MM.1S (cell line): ENCODE data around the gene CLPTM1L.

ENCODE experiments used
- DNase-seq: peaks from one replicate; pipeline ENCODE4 v3.0.0-alpha.2; 2015
- H2AFZ ChIP-seq: fragments of 300-600 bp; sonication (generic); 2 replicates; pipeline ENCODE4 v1.6.0; 2016; ENCODE audit warnings: antibody characterized with exemption, low read length
- H3F3A ChIP-seq: fragments of 300-600 bp; sonication (generic); 2 replicates; pipeline ENCODE4 v1.6.1; 2016; ENCODE audit warnings: mild to moderate bottlenecking, antibody characterized with exemption, low read length, moderate library complexity, mixed read lengths; ENCODE audit not compliant: insufficient read depth
- H3K27ac ChIP-seq: fragments of 300-600 bp; sonication (generic); 2 replicates; pipeline ENCODE4 v1.5.1; 2016; ENCODE audit warnings: mild to moderate bottlenecking, low read length
- H3K27me3 ChIP-seq: fragments of 300-600 bp; sonication (generic); replicated peaks from 2 replicates; pipeline ENCODE4 v1.6.0; 2016; ENCODE audit warnings: low read length; ENCODE audit not compliant: insufficient read depth
- H3K36me3 ChIP-seq: fragments of 300-600 bp; sonication (generic); replicated peaks from 2 replicates; pipeline ENCODE4 v1.6.1; 2016; ENCODE audit warnings: mild to moderate bottlenecking, low read length, mixed read lengths; ENCODE audit not compliant: insufficient read depth
- H3K4me1 ChIP-seq: fragments of 300-600 bp; sonication (generic); 2 replicates; pipeline ENCODE4 v1.6.1; 2016; ENCODE audit warnings: low read length, mixed read lengths
- H3K4me2 ChIP-seq: fragments of 300-600 bp; sonication (generic); 2 replicates; pipeline ENCODE4 v1.6.0; 2016; ENCODE audit warnings: low read depth, low read length
- H3K4me3 ChIP-seq: fragments of 300-600 bp; sonication (generic); 2 replicates; pipeline ENCODE4 v1.5.1; 2016; ENCODE audit warnings: low read length, mixed read lengths
- H3K79me2 ChIP-seq: fragments of 300-600 bp; sonication (generic); 2 replicates; pipeline ENCODE4 v1.6.1; 2016; ENCODE audit warnings: mixed run types, low read length, mixed read lengths
- H3K9ac ChIP-seq: fragments of 300-600 bp; sonication (generic); 2 replicates; pipeline ENCODE4 v1.6.1; 2016; ENCODE audit warnings: low read length, mixed read lengths
- H3K9me2 ChIP-seq: fragments of 300-600 bp; sonication (generic); replicated peaks from 2 replicates; pipeline ENCODE4 v1.6.1; 2016; ENCODE audit warnings: mild to moderate bottlenecking, low read length, mixed read lengths; ENCODE audit not compliant: insufficient read depth
- H3K9me3 ChIP-seq: fragments of 300-600 bp; sonication (generic); replicated peaks from 2 replicates; pipeline ENCODE4 v1.6.1; 2016; ENCODE audit warnings: mild to moderate bottlenecking, low read length, mixed read lengths; ENCODE audit not compliant: insufficient read depth
- H4K20me1 ChIP-seq: fragments of 300-600 bp; sonication (generic); 2 replicates; pipeline ENCODE4 v1.6.1; 2016; ENCODE audit warnings: mild to moderate bottlenecking, low read length, moderate library complexity, mixed read lengths; ENCODE audit not compliant: insufficient read depth
- EZH2 ChIP-seq: fragments of 300-600 bp; sonication (generic); optimal IDR thresholded peaks from 2 replicates; pipeline ENCODE3; 2017; ENCODE audit warnings: low read depth, mild to moderate bottlenecking, antibody characterized with exemption, low read length, mixed read lengths
- EZH2phosphoT487 ChIP-seq: fragments of 300-600 bp; sonication (generic); IDR thresholded peaks from 2 replicates; pipeline ENCODE4 v1.6.1; 2018; ENCODE audit warnings: antibody characterized with exemption, low read length
- TF ChIP-seq, protein P1 (sequence below): fragments of 300-600 bp; sonication (generic); IDR thresholded peaks from 2 replicates; pipeline ENCODE4 v1.5.1; 2016; ENCODE audit warnings: antibody characterized with exemption, low read length, mixed read lengths

The CLPTM1L gene

GRCh38 chr5:1325191-1325741, 19.6 kb downstream of the CLPTM1L start:
- H3K27ac ChIP-seq: 0 out of 2 replicates have a peak overlapping the region, but pooled peaks have one; percentile 22
- H3K9me3 ChIP-seq: no peaks in the 10 kb centered on the region
- no peak overlapping the region for H3K4me3 ChIP-seq
- H3F3A ChIP-seq: peaks cover 67% of the 10 kb centered on the region
- H3K4me1 ChIP-seq: peaks cover 48% of the 10 kb centered on the region
- peaks cover 97% of the 10 kb centered on the region for H3K79me2 ChIP-seq
- peaks cover 57% of the 10 kb centered on the region for H3K36me3 ChIP-seq
- no peak overlapping the region for H3K4me2 ChIP-seq
- H3K27me3 ChIP-seq: no peaks in the 10 kb centered on the region
- TF ChIP-seq EZH2: no peak
- TF ChIP-seq, protein P1, sequence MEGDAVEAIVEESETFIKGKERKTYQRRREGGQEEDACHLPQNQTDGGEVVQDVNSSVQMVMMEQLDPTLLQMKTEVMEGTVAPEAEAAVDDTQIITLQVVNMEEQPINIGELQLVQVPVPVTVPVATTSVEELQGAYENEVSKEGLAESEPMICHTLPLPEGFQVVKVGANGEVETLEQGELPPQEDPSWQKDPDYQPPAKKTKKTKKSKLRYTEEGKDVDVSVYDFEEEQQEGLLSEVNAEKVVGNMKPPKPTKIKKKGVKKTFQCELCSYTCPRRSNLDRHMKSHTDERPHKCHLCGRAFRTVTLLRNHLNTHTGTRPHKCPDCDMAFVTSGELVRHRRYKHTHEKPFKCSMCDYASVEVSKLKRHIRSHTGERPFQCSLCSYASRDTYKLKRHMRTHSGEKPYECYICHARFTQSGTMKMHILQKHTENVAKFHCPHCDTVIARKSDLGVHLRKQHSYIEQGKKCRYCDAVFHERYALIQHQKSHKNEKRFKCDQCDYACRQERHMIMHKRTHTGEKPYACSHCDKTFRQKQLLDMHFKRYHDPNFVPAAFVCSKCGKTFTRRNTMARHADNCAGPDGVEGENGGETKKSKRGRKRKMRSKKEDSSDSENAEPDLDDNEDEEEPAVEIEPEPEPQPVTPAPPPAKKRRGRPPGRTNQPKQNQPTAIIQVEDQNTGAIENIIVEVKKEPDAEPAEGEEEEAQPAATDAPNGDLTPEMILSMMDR: no peak
- TF ChIP-seq EZH2phosphoT487: no peak
- no peak overlapping the region for H2AFZ ChIP-seq
- H3K9me2 ChIP-seq: no peaks in the 10 kb centered on the region
- DNase-seq: no peak
- peaks cover 8% of the 10 kb centered on the region for H4K20me1 ChIP-seq
- H3K9ac ChIP-seq: no peak overlapping the region

DNA sequence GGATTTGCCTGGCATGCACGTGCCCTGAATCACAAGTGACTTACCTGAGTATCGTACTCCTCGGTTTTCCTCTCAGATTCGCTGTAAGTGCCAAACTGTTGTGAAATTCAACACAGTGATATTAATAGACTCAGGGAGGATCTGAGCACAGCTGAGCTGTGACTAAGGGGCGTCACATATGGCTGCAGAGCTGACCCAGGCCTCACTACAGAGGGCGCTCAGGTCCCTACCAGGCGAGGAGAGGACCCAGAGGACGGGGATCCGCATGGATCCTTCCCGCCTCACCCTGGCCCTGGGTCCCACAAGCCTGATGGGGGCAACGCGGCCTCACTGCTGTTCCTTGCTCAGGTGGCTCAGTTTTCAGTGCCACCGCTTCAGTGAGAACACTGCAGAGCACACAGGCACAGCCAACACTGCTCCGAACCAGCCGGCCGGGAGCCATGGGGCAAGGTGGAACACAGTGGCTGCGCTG, 20.1 kb downstream of the CLPTM1L start:
- Histone ChIP-seq H3K36me3 (peaks cover 57% of the 10 kb centered on the region), H3K27ac (no peak overlapping the region), H3K9me2 (no peaks in the 10 kb centered on the region), H2AFZ (no peak overlapping the region), H4K20me1 (peaks cover 8% of the 10 kb centered on the region), H3F3A (peaks cover 69% of the 10 kb centered on the region), H3K4me1 (peaks cover 51% of the 10 kb centered on the region), H3K9ac (no peak overlapping the region), H3K27me3 (no peaks in the 10 kb centered on the region), H3K4me2 (no peak overlapping the region), H3K79me2 (peaks cover 97% of the 10 kb centered on the region), H3K9me3 (no peaks in the 10 kb centered on the region), H3K4me3 (no peak overlapping the region)
- no peak for TF ChIP-seq EZH2phosphoT487
- DNase-seq: no peak

DNA sequence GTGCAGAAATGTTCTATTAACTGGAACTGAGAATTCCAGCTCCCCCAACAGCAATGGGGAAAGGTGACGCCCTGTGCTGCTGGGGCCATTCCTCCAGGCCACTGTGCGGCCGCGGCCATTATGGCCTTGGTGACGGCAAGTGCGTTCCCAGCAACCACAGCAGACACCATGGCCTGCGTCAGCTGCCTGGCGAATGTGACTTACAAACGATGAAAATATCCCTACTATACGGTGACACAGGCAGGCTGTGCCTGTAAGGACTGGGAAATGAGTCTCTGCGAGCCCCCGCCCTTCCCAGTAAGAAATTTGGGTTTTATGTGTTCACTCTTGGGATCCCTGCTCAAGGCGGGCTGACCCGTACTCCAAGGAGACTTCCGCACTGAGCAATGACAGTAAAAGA, 20.6 kb downstream of the CLPTM1L start:
- peaks cover 55% of the 10 kb centered on the region for H3K4me1 ChIP-seq
- H4K20me1 ChIP-seq: peaks cover 8% of the 10 kb centered on the region
- H3K9me2 ChIP-seq: no peaks in the 10 kb centered on the region
- H3F3A ChIP-seq: peaks cover 73% of the 10 kb centered on the region
- no peak overlapping the region for H2AFZ ChIP-seq
- H3K9me3 ChIP-seq: no peaks in the 10 kb centered on the region
- H3K9ac ChIP-seq: no peak overlapping the region
- no peak overlapping the region for H3K4me2 ChIP-seq
- TF ChIP-seq, protein P1: no peak
- TF ChIP-seq EZH2phosphoT487 (no peak), EZH2 (no peak)
- H3K79me2 ChIP-seq: peaks cover 97% of the 10 kb centered on the region
- no peaks in the 10 kb centered on the region for H3K27me3 ChIP-seq
- DNase-seq: no peak
- peaks cover 62% of the 10 kb centered on the region for H3K36me3 ChIP-seq
- no peak overlapping the region for H3K27ac ChIP-seq
- no peak overlapping the region for H3K4me3 ChIP-seq

DNA sequence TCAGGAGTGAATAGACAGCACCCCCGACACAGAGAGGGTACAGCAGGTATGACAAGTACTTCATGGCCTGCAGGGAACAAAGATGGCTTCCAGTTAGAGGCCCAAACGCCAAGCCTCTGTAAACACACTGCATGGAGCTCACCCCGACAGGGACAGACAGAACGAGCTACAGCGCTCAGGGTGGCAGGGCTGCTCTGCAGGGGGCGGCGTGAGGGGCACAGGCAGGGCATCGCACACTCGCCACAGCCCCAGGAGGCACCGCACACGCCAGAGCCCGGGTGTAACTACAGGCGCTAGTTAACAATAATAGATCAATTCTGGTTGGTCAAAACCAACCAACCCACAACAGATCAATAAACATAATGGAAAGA, 21.1 kb downstream of the CLPTM1L start:
- TF ChIP-seq EZH2phosphoT487: no peak
- TF ChIP-seq, protein P1: no peak
- TF ChIP-seq EZH2: no peak
- H3K9me2 ChIP-seq: no peaks in the 10 kb centered on the region
- H3K27me3 ChIP-seq: no peaks in the 10 kb centered on the region
- peaks cover 97% of the 10 kb centered on the region for H3K79me2 ChIP-seq
- no peak overlapping the region for H3K4me3 ChIP-seq
- H2AFZ ChIP-seq: no peak overlapping the region
- H3K4me1 ChIP-seq: peaks cover 60% of the 10 kb centered on the region
- H4K20me1 ChIP-seq: peaks cover 4% of the 10 kb centered on the region
- H3K36me3 ChIP-seq: peaks cover 67% of the 10 kb centered on the region
- no peak overlapping the region for H3K9ac ChIP-seq
- DNase-seq: no peak
- peaks cover 74% of the 10 kb centered on the region for H3F3A ChIP-seq
- H3K27ac ChIP-seq: peak overlapping the region; percentile 99; the same call in 1 of the 2 replicates
- H3K9me3 ChIP-seq: no peaks in the 10 kb centered on the region
- H3K4me2 ChIP-seq: no peak overlapping the region
